Epithelial cell of esophagus (primary cell): ENCODE measurements around the gene CD72.
"Not testable (repeated sequence)": the region's sequence is repeated elsewhere in the genome, so short reads cannot be mapped to it uniquely, and the experiment has no call there.

Experiments
- DNase-seq: peaks from one replicate; pipeline ENCODE4 v3.0.0; 2010; ENCODE audit warnings: low read depth
- H3K4me3 ChIP-seq: 2 replicates; pipeline ENCODE4 v1.5.1; 2011; ENCODE audit warnings: mild to moderate bottlenecking, low read length, control low read depth
- CTCF ChIP-seq: IDR thresholded peaks from 2 replicates; pipeline ENCODE4 v1.5.1; 2011; ENCODE audit warnings: low read depth, mild to moderate bottlenecking, low read length, control low read depth, inconsistent platforms; ENCODE audit not compliant: insufficient read depth; ENCODE audit errors: missing control alignments

Gene CD72

DNA sequence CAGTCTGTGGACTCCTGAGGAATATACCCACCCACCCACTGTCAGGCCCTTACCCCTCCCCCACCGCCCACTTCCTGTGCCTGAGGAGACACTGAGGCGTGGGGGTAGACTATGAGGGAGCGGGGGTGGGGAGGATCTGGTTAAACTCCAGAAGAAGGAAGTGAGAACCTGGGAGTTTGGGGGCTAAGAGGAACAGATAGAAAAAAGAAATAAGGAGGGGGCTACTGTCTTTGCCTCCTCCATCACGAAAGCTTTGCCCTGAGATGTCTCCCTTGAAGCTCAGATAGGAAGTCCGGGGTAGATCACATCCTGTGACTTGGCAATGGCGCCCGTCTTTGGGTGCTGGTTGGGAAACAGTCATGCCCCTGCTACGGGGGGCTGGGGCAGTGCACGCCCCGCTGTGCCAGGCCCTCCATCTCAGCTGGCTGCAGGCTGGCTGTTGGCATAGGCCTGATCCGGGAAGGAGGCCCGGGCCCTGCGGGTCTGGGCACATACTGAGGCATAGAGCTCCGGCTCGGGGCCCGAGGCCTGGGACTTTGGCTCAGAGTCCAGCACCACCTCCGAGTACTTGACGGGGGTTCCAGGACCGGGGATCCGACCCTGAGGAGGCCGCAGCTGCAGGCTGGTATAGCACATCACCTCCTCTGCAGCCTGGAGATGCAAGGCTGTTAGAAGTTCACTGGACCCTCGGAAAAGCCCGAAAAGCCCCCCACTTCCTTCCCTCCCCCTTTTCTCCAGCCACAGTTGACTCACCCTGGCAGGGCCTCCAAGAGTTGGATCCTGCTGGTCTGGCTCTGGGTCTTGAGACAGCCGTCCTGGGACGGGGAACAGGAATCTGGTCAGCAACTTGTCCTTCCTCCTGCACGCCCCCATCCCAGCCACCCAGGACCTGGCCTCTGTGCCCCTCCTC lies 31.5 kb upstream of the CD72 start:
- DNase-seq, result no peak
- H3K4me3 ChIP-seq, result no peak overlapping the region
- no peak for TF ChIP-seq CTCF

DNA sequence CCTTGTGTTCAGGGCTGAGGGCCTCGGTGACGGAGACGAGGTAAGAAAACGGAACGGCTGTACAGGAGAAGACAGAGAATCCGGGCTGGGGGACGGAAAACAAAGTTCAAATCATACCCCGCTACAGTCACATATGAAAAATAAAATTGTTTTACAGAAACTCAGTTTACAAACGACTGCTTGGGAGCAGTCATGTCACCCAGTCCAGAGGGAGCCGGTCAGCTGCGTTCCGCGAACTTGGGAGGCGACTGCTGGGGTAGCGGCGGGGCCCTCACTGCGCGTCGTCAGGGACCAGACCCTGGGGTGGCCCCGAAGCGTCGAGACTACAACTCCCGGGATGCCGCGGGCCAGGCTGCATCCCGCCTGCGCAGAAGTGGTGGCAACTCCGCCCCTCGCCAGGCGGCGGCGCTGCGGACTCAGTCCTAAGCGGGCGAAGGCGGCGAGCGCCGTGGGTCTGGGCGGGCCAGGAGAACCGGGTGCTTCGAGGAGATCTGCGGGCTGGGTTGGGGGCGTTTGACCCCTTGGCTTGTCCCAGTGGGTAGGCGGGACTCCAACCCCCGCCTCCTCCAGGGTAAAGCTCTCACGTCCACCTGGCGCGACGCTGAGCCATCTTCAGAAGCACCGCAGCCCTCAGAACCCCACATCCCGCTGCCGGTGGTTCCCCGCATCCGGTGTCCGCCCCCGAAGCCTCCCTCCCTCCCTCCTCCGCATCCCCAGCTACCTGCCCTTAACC lies 28.5 kb upstream of the CD72 start:
- peak; percentile 72 for TF ChIP-seq CTCF
- peak overlapping the region; percentile 73 for H3K4me3 ChIP-seq
- peak; percentile 91 for DNase-seq

GRCh38 chr9:35646153-35646532 lies 27.9 kb upstream of the CD72 start:
- peak overlapping the region; percentile 73 for H3K4me3 ChIP-seq
- peak; percentile 45 for TF ChIP-seq CTCF
- DNase-seq, result peak; percentile 83

- H3K4me3 ChIP-seq, result peak overlapping the region; percentile 73
Measured at GRCh38 chr9:35645736-35646135, 27.5 kb upstream of the CD72 start.

DNA sequence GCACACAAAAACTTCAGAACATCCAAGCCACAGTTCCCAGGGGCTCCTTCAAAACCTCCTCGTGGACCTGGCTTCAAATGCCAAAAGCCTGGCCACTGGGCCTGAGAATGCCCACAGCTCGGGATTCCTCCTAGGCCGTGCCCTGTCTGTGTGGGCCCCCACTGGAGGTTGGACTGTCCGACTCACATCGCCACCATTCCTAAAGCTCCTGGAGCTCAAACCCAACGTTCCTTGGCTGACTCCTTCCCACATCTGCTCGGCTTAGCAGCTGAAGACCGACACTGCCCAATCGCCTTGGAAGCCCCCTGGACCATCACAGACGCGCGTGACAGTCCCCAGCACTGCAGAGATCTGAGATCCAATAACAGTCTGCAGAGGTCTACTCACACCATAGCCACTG lies 24.8 kb upstream of the CD72 start:
- no peak for DNase-seq
- no peak overlapping the region for H3K4me3 ChIP-seq
- no peak for TF ChIP-seq CTCF

More at GRCh38 chr9:35645736-35646135, 27.5 kb upstream of the CD72 start:
- DNase-seq, result not testable (repeated sequence)

GRCh38 chr9:35641478-35641877 lies 23.3 kb upstream of the CD72 start:
- H3K4me3 ChIP-seq, result not testable (repeated sequence)

GRCh38 chr9:35640431-35640830 lies 22.2 kb upstream of the CD72 start:
- DNase-seq, H3K4me3 ChIP-seq: not testable (repeated sequence)

More at GRCh38 chr9:35641478-35641877, 23.3 kb upstream of the CD72 start:
- DNase-seq, result not testable (repeated sequence)

GRCh38 chr9:35639631-35640030 lies 21.4 kb upstream of the CD72 start:
- H3K4me3 ChIP-seq, result no peak overlapping the region
- TF ChIP-seq CTCF, result no peak
- no peak for DNase-seq

DNA sequence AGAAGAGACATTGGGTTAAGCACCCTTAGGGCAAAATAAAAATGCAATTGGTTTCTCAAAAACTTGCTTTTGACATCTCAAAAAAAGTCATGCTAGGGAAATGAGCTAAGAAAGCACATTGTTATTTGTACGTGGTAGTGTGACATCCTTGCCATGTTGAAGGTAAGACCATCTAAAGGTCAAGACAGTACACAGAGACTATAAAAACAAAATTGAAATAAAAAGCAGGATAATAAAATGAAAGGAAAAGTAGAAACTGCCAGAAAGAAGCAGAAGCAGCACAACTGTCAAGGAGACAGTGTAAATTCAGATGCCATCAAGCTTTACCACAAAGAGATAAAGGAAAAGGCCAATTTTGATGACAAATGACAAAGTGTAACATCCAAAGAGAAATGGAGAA lies 21.0 kb upstream of the CD72 start:
- H3K4me3 ChIP-seq, DNase-seq: not testable (repeated sequence)

GRCh38 chr9:35638751-35639150 lies 20.5 kb upstream of the CD72 start:
- DNase-seq, H3K4me3 ChIP-seq: not testable (repeated sequence)

DNA sequence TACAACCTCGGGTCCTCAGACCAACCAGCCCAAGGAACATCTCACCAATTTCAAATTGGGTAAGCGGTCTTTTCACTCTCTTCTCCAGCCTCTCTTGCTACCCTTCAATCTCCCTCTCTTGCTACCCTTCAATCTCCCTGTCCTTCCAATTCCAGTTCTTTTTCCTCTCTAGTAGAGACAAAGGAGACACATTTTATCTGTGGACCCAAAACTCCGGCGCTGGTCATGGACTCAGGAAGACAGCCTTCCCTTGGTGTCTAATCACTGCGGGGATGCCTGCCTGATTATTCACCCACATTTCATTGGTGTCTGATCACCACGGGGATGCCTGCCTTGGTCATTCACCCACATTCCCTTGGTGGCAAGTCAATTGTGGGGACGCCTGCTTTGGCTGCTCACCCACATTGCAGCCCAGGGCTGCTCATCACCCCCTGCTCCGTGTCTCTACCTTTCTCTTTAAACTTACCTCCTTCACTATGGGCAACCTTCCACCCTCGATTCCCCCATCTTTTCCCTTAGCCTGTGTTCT lies 19.3 kb upstream of the CD72 start:
- DNase-seq, H3K4me3 ChIP-seq: not testable (repeated sequence)

GRCh38 chr9:35636877-35637246 lies 18.6 kb upstream of the CD72 start:
- not testable (repeated sequence) for DNase-seq, H3K4me3 ChIP-seq
